Measurements from ENCODE around the gene ARIH2.

Gene ARIH2

DNA sequence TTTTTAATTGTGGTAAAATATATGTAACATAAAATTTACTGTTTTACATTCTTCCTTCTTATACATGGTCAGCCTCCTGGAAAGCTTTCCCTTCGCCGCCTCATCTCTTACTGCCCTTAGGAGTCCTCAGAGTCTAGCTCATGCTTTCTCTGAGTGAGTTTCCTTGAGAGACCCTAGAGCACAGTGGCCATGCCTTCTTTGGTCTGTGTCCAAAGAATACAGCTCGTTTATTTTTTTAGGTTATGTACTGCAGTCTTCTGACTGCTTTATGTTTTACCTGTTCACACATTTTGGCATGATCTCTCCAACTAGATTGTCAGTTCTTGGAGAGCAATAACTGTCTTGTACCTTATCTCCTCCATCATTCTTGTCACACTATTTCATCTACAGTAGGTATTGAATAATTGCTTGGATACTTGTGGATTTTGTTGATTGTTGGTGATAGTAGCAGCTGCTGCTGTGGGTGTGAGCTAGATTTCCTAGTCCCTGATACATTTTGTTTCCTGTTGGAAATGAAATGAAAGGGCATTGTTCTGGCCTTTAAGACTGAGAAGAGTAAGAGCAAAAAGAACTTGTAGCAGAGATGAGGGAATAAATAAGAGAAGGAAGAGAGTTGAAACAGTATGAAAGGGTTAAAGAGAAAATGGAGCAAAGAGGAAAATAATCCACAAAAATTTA, 10.9 kb downstream of the ARIH2 start:
- no peak for DNase-seq

- DNase-seq = no peak
These were observed 11.9 kb downstream of the ARIH2 start for GRCh38 chr3:48930590-48930989.

DNA sequence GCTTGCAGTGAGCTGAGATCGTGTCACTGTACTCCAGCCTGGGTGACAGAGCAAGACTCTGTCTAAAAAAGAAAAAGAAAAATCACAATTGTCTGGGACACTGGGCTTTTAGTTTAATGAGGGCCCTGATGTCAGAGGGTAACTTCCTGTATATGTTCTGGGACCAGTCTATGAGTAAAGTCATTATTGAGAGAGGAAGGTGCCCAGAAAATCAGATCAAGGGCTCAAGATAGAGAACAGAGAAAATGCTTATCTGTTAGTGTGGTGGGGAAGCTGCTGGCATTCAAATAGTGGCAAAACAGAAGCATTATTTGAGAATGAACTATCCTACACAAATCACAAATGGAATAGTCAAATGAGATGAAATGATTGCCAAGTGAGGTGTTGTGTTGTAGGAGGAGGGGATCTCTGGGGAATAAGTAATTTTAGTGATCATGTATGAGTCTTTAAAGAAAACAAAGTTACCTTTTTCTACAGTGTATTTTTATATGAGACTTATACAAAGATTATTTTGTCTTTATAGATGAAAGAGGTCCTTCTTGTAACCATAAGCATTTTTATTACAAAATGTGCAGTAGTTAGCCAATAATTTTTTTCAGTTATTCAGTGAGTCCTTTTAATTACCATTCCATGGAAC, 13.4 kb downstream of the ARIH2 start:
- DNase-seq = no peak

- no peak for DNase-seq
These were observed 15.8 kb downstream of the ARIH2 start for GRCh38 chr3:48934333-48934991.

- no peak for DNase-seq
These were observed 16.9 kb downstream of the ARIH2 start for GRCh38 chr3:48935530-48935929.

DNA sequence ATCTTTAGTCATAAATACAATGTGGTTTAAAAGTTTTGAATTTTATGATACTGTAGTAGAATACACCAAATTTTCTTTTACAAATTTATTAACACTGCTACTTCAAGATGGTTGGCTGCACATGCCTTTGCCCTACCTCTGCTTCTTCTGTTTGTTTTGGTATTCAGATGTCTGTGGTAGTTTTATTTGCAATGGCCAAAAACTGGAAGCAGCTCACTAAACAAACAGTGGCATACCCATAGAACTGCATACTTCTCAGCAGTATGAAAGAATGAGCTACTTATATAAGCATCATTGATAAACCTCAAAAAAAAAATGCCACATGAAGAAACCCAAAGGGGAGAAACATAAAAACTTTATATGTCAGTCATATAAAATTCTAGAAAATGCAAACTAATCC, 19.5 kb downstream of the ARIH2 start:
- DNase-seq = no peak

DNA sequence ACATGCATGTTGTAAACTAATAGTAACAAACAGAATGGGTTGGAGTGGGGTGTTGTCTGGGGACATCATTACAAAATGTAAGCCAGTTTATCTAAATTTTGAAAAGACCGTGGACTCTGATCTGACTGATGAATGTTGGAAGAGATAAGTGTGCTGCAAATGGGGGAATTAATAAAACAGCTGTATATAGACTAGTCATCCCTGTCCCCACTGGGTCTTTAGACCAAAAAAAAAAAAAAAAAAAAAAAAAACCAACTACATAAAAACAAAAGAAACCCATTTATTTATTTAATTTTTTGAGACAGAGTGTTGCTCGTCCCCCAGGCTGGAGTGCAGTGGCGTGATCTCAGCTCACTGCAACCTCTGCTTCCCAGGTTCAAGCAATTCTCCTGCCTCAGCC, 20.0 kb downstream of the ARIH2 start:
- DNase-seq = no peak

- DNase-seq = no peak
These were observed 26.8 kb downstream of the ARIH2 start for GRCh38 chr3:48945432-48945831.

DNA sequence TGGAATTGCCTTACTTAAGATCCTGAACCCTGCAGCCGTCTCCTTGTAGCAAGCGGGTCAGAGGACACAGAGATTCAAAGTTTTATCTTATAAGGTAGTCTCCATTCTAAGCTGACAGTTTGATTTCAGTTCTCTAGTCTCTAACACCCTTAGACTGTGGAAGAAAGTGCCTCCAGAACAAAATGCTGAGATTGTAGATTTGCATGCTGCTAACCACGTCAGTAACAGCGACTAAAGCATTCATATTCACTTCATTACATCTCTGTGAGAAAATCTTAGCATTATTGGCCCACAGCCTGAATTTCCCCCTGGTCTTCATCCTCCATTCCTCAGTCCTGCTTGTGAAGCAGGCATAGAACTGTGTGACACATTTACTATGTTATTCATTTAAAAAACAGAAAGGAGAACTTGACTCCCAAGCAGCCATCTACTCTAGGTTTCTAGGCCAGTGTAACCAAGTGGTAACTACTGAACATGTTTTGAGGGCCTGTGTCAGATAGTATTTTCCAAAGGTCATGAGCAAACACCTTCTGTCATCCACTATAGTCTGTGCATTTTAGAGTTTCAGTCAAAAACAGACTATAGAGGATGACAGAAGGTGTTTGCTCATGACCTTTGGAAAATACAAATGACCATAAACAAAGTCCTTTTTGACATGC, 27.4 kb downstream of the ARIH2 start:
- DNase-seq = no peak

DNA sequence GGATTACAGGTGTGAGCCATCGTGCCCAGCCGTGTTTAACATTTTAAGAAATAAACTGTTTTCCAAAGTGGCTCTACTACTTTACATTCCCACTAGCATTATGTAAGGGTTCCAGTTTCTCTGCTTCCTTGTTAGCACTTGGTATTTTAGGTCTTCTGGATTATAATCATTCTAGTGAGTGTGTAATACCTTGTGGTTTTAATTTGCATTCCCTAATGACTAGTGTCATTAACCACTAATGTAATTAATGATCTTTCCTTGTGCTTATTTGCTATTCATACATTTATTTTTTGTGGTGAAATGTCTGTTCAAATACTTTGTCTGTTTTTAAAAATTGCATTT, 30.7 kb downstream of the ARIH2 start:
- no peak for DNase-seq

- no peak for DNase-seq
These were observed 31.4 kb downstream of the ARIH2 start for GRCh38 chr3:48950051-48950450.

GRCh38 chr3:48951764-48952163, 33.1 kb downstream of the ARIH2 start:
- no peak for DNase-seq

GRCh38 chr3:48952510-48953118, 34.0 kb downstream of the ARIH2 start:
- peak; percentile 50 to 53 for DNase-seq

DNA sequence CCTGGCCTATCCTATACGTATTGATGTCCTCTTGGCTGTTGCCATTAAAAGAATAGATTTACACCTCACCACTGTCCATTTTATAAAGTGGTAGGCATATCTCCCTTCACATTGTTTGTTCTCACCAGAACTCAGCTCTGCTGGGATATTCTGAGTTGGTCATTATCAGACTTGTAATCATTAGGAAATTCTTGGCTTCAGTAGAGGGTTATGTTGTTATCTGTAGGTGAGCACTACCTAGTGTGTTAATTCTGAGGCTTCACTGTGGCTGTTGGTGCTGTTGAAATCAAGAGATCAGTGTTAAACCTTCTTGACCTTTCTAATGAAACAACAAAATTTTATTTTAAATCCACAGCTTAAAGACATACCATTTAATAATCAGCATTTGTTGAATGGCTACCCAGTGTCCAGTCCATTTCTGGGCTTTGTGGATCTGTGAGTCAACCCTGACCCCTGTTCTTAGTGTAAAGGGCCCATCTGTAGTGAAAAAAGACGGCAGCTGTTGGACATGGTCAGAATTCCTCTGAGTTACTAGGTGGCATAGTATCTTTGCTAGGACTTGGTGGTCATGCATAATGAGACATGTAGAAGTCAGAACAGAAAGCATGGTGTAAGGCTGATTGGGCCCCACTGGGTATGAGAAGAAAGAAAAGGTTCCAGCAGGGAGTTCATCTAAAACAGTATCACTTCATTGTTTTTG, 38.5 kb downstream of the ARIH2 start:
- DNase-seq = no peak

- no peak for DNase-seq
These were observed 42.3 kb downstream of the ARIH2 start for GRCh38 chr3:48960841-48961413.

- DNase-seq = no peak
These were observed 43.7 kb downstream of the ARIH2 start for GRCh38 chr3:48962340-48962739.

GRCh38 chr3:48962939-48963338, 44.3 kb downstream of the ARIH2 start:
- DNase-seq = no peak

DNA sequence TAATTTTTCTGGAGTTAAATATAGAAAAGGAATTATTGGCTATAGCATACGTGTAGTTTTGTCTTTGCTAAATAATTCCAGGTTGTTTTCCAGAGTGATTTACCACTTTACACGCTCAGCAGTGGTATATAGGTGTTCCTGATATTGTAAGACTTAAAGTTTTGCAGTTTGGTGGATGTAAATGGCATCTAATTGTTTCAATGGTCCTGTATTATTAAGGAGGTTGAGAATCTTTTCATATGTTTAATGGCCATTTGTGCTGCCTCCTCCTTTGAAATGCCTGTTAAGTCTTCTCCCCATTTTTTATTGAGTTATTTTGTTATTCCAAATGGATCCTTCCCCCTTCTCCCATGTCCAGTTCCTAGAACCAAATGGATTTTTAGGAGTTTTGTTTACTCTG, 44.9 kb downstream of the ARIH2 start:
- no peak for DNase-seq

DNA sequence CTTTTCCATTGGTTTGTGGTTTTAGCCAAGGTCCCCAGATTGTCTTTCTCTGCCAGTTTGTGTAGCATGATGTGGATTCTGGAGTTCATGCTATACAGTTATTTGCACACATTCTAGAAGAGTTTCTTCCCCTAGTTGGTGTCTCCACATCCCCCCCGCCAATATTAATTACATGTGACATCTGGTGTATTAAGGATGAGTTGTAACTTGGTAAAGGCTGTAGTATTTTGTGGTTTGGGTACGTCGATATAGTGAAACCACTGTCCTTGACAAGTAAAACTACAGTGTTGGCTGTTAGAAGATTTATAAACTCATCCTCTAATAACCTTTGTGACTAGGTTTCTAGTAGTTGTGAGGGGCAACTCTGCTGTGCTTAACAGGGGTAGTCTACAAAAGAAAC, 47.7 kb downstream of the ARIH2 start:
- no peak for DNase-seq

- peak; percentile 42 to 53 for DNase-seq
These were observed 48.3 kb downstream of the ARIH2 start for GRCh38 chr3:48966876-48967361.

- no peak for DNase-seq
These were observed 51.9 kb downstream of the ARIH2 start for GRCh38 chr3:48970586-48970985.
